Endothelial cell of umbilical vein (primary cell): Measurements from ENCODE around the gene MAGEE1. TPM values are rescaled to one million over a fixed set of nuclear protein-coding genes. Genes with fewer than 3 reads are reported as not detected.

Experiments used
- BruUV-seq: library from RNA; stranded (reverse); fragments of 400-500 nt; replicated peaks from 2 replicates; lab custom pipeline; 2021; lab: Mats Ljungman, UMichigan
- CTCF ChIA-PET: fragments of 300-600, 350-600 bp; sonication (Branson Sonifier 250); formaldehyde crosslinking; loops from one replicate; lab custom pipeline; 2021; ENCODE audit warnings: antibody characterized with exemption, inconsistent platforms; lab: Charles Lee
- POLR2A ChIA-PET: fragments of 300-600, 350-600 bp; sonication (Branson Sonifier 250); formaldehyde crosslinking; loops from one replicate; lab custom pipeline; 2021; ENCODE audit warnings: antibody characterized with exemption, inconsistent platforms; lab: Charles Lee
- DNase-seq: peaks from one replicate; pipeline ENCODE4 v3.0.0-alpha.2; 2011; ENCODE audit warnings: low read depth, low spot score
- FAIRE-seq: peaks from 2 replicates; lab custom pipeline; 2011; peaks lifted over from hg19 to GRCh38; lab: Jason Lieb, UNC
- H2AFZ ChIP-seq: 2 replicates; pipeline ENCODE4 v1.6.0; 2012; ENCODE audit warnings: low read depth, low read length, control low read depth, inconsistent platforms
- H3K27ac ChIP-seq: 2 replicates; pipeline ENCODE4 v1.5.1; 2011; ENCODE audit warnings: low read depth, mild to moderate bottlenecking, control low read depth, low read length, moderate library complexity; ENCODE audit not compliant: insufficient read depth
- H3K27me3 ChIP-seq, 2 experiments: 2 replicates each; pipeline versions ENCODE4 v1.6.0 to v1.6.1; 2011; ENCODE audit warnings: low read length in 2 of 2, mixed read lengths in 1 of 2; ENCODE audit not compliant: control insufficient read depth in 2 of 2, insufficient read depth in 2 of 2
- H3K36me3 ChIP-seq, 2 experiments: 2 replicates in 1 of 2; 3 replicates in 1 of 2; pipeline ENCODE4 v1.5.1; 2011; ENCODE audit warnings: low read length in 2 of 2, mild to moderate bottlenecking in 1 of 2, moderate library complexity in 1 of 2; ENCODE audit not compliant: control insufficient read depth in 2 of 2, insufficient read depth in 2 of 2; ENCODE audit errors: extremely low read depth in 1 of 2
- H3K4me1 ChIP-seq: 3 replicates; pipeline ENCODE4 v1.5.1; 2011; ENCODE audit warnings: mild to moderate bottlenecking, low read length; ENCODE audit not compliant: control insufficient read depth, insufficient read depth; ENCODE audit errors: extremely low read depth
- H3K4me2 ChIP-seq: 2 replicates; pipeline ENCODE4 v1.6.1; 2011; ENCODE audit warnings: low read length, control low read depth, mixed read lengths; ENCODE audit not compliant: insufficient read depth
- H3K4me3 ChIP-seq, 3 experiments: fragments of 200-600 bp in 1 of 3; sonication (generic), shearing (Covaris generic) in 1 of 3; replicated peaks in 1 of 3; 2 replicates each; pipeline ENCODE4 v1.5.1; 2011 to 2016; ENCODE audit warnings: control low read depth in 3 of 3, low read length in 3 of 3, mild to moderate bottlenecking in 2 of 3, inconsistent platforms in 1 of 3, low read depth in 1 of 3, moderate library complexity in 1 of 3; ENCODE audit not compliant: insufficient read depth in 1 of 3
- H3K79me2 ChIP-seq: 2 replicates; pipeline ENCODE4 v1.6.0; 2012; ENCODE audit warnings: low read length, inconsistent platforms; ENCODE audit not compliant: control insufficient read depth, insufficient read depth
- H3K9ac ChIP-seq: replicated peaks from 2 replicates; pipeline ENCODE3; 2011; ENCODE audit warnings: low read length, control low read depth; ENCODE audit not compliant: insufficient read depth; ENCODE audit errors: extremely low read depth
- H3K9me1 ChIP-seq: replicated peaks from 3 replicates; pipeline ENCODE4 v1.6.0; 2011; ENCODE audit warnings: mild to moderate bottlenecking, low read length; ENCODE audit not compliant: control insufficient read depth, insufficient read depth; ENCODE audit errors: extremely low read depth
- H3K9me3 ChIP-seq: replicated peaks from 2 replicates; pipeline ENCODE4 v1.5.1; 2012; ENCODE audit warnings: low read length, inconsistent platforms; ENCODE audit not compliant: control insufficient read depth, insufficient read depth
- H4K20me1 ChIP-seq: replicated peaks from 2 replicates; pipeline ENCODE3; 2011; ENCODE audit warnings: mild to moderate bottlenecking, low read length; ENCODE audit not compliant: control insufficient read depth, insufficient read depth; ENCODE audit errors: extremely low read depth
- CTCF ChIP-seq, 2 donors: IDR thresholded peaks; 1 replicate in 1 of 2; 2 replicates in 1 of 2; pipeline ENCODE4 v1.5.1; 2011; ENCODE audit warnings: low read length in 2 of 2, mild to moderate bottlenecking in 2 of 2, moderate library complexity in 2 of 2, control low read depth in 1 of 2, inconsistent platforms in 1 of 2, low read depth in 1 of 2; ENCODE audit not compliant: insufficient read depth in 1 of 2; ENCODE audit errors: extremely low read depth in 1 of 2
- EZH2 ChIP-seq: IDR thresholded peaks from 2 replicates; pipeline ENCODE4 v1.6.1; 2012; ENCODE audit warnings: borderline replicate concordance, low read depth, mild to moderate bottlenecking, moderate library complexity, low read length, inconsistent platforms; ENCODE audit not compliant: severe bottlenecking
- FOS ChIP-seq: IDR thresholded peaks from 2 replicates; pipeline ENCODE4 v1.6.1; 2011; ENCODE audit warnings: mild to moderate bottlenecking, low read length, moderate library complexity, borderline replicate concordance; ENCODE audit not compliant: insufficient read depth
- GATA2 ChIP-seq: IDR thresholded peaks from 2 replicates; pipeline ENCODE4 v1.7.0; 2011; ENCODE audit warnings: low read depth, mild to moderate bottlenecking, moderate library complexity, mixed read lengths, low read length; ENCODE audit not compliant: insufficient read length, insufficient read depth
- JUN ChIP-seq: IDR thresholded peaks from 2 replicates; pipeline ENCODE4 v1.6.1; 2011; ENCODE audit warnings: borderline replicate concordance, low read depth; ENCODE audit not compliant: insufficient read length, insufficient read depth
- MAX ChIP-seq: IDR thresholded peaks from 2 replicates; pipeline ENCODE4 v1.6.1; 2011; ENCODE audit not compliant: insufficient read depth, insufficient read length
- MYC ChIP-seq: IDR thresholded peaks from one replicate; pipeline ENCODE4 v1.6.1; 2011; ENCODE audit warnings: mild to moderate bottlenecking, low read depth, low read length
- POLR2A ChIP-seq: IDR thresholded peaks from 2 replicates; pipeline ENCODE4 v1.6.1; 2012; ENCODE audit warnings: low read depth, mild to moderate bottlenecking, control low read depth, low read length
- POLR2AphosphoS5 ChIP-seq: IDR thresholded peaks from 2 replicates; pipeline ENCODE4 v1.6.1; 2012; ENCODE audit warnings: low read depth, mild to moderate bottlenecking, control low read depth, low read length, moderate library complexity; ENCODE audit not compliant: insufficient read depth
- dilution Hi-C: fragments of 300-500 bp; cut with MboI; formaldehyde crosslinking; loops from one replicate; pipeline ENCODE4 v1.15.0; 2019; ENCODE audit warnings: low sequenced_read_pairs; ENCODE audit not compliant: extremely low pct_ligation_motif_present
- intact Hi-C: fragments of 100-400 bp; cut with micrococcal nuclease; formaldehyde crosslinking; loops from one replicate; pipeline ENCODE4 v1.10.0; 2022
- polyA plus RNA-seq, 4 experiments: library from polyadenylated mRNA; depleted of rRNA in 3 of 4; stranded (reverse) in 3 of 4; unstranded in 1 of 4; fragments of >200 nt; gene quantifications; 2 replicates each; pipeline versions ENCODE4 v1.2.1 to v1.2.3, GENCODE V29; 2011 to 2012; ENCODE audit warnings: missing spikeins in 1 of 4
- total RNA-seq: library from RNA; stranded (reverse); gene quantifications from 2 replicates; pipeline ENCODE4 v1.2.3, GENCODE V29; 2021

Gene MAGEE1
- total and polyA plus RNA-seq, 2 donors (not counting 3 experiments of a cell fraction or from before 2014, with no cell fraction given): 0.10 to 0.95 TPM

- H3K4me2 ChIP-seq: no peak overlapping the region
- intact Hi-C loops (no loop called here), dilution Hi-C loops (no loop called here)
- H2AFZ ChIP-seq: no peak overlapping the region
- H3K4me3 ChIP-seq: no peak overlapping the region
- no peaks in the 10 kb centered on the region for H3K36me3 ChIP-seq
- H3K9ac ChIP-seq: no peak overlapping the region
- H4K20me1 ChIP-seq: no peaks in the 10 kb centered on the region
- H3K79me2 ChIP-seq: no peaks in the 10 kb centered on the region
- no TSS peak for BruUV-seq
- H3K4me1 ChIP-seq: no peaks in the 10 kb centered on the region
- DNase-seq (no peak), FAIRE-seq (no peak)
- H3K27ac ChIP-seq: no peak overlapping the region
- CTCF ChIA-PET: no interaction called here
- POLR2A ChIA-PET: no interaction called here
- TF ChIP-seq EZH2 (no peak), MAX (no peak), POLR2AphosphoS5 (no peak), CTCF (IDR thresholded peaks at IDR 0.05; ENCODE audit: extremely low read depth in 1 of 2, insufficient read depth in 1 of 2, low read depth in 1 of 2, low read length in 2 of 2) (no peak), MYC (no peak), JUN (no peak), FOS (no peak), GATA2 (no peak), POLR2A (no peak)
- no peaks in the 10 kb centered on the region for H3K9me1 ChIP-seq
- H3K27me3 ChIP-seq: no peaks in the 10 kb centered on the region
- no peaks in the 10 kb centered on the region for H3K9me3 ChIP-seq
Measured at GRCh38 chrX:76398970-76399369, 28.5 kb upstream of the MAGEE1 start.
